Fibroblast of mammary gland (primary cell): Measurements from ENCODE around the gene LARGE1.

Experiments
- DNase-seq: peaks from one replicate; pipeline ENCODE4 v3.0.0-alpha.2; 2010; ENCODE audit warnings: low read depth
- H3K4me3 ChIP-seq: 2 replicates; pipeline ENCODE4 v1.5.1; 2011; ENCODE audit warnings: low read depth, mild to moderate bottlenecking, low read length, moderate library complexity; ENCODE audit not compliant: control insufficient read depth
- TF ChIP-seq, protein P1 (sequence below): conservative IDR thresholded peaks from 2 replicates; pipeline ENCODE4 v1.5.1; 2011; ENCODE audit warnings: low read depth, low read length, inconsistent platforms; ENCODE audit not compliant: control insufficient read depth, insufficient read depth

Gene LARGE1

DNA sequence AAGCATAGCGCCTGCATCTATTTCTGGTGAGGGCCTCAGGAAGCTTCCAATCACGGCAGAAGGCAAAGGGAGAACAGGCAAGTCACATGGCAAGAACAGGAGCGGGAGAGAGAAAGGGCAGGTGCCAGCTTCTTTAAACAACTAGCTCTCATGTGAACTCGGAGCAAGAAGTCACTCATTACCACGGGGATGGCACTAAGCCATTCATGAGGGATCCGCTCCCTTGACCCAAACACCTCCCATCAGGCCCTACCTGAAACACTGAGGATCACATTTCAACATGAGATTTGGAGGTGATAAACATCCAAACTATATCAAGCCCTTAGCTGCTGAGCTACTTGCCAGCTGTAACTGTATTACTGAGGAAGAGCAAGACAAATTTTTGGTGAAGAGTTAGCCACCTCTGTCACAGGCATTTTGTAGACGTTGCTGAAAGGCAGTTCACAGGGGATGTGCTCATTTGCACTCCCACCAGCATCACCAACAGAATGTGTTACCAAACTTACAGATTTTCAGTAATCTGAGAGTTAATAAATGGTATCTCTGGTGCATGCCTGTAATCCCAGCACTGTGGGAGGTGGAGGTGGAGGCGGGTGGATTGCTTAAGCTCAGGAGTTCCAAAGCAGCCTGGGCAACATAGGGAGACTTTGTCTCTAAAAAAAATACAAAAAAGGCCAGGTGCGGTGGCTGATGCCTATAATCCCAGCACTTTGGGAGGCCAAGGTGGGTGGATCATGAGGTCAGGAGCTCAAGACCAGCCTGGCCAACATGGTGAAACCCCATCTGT, 398.2 kb downstream of the LARGE1 start:
- DNase-seq: no peak
- no peak overlapping the region for H3K4me3 ChIP-seq
- TF ChIP-seq, protein P1, sequence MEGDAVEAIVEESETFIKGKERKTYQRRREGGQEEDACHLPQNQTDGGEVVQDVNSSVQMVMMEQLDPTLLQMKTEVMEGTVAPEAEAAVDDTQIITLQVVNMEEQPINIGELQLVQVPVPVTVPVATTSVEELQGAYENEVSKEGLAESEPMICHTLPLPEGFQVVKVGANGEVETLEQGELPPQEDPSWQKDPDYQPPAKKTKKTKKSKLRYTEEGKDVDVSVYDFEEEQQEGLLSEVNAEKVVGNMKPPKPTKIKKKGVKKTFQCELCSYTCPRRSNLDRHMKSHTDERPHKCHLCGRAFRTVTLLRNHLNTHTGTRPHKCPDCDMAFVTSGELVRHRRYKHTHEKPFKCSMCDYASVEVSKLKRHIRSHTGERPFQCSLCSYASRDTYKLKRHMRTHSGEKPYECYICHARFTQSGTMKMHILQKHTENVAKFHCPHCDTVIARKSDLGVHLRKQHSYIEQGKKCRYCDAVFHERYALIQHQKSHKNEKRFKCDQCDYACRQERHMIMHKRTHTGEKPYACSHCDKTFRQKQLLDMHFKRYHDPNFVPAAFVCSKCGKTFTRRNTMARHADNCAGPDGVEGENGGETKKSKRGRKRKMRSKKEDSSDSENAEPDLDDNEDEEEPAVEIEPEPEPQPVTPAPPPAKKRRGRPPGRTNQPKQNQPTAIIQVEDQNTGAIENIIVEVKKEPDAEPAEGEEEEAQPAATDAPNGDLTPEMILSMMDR: no peak

DNA sequence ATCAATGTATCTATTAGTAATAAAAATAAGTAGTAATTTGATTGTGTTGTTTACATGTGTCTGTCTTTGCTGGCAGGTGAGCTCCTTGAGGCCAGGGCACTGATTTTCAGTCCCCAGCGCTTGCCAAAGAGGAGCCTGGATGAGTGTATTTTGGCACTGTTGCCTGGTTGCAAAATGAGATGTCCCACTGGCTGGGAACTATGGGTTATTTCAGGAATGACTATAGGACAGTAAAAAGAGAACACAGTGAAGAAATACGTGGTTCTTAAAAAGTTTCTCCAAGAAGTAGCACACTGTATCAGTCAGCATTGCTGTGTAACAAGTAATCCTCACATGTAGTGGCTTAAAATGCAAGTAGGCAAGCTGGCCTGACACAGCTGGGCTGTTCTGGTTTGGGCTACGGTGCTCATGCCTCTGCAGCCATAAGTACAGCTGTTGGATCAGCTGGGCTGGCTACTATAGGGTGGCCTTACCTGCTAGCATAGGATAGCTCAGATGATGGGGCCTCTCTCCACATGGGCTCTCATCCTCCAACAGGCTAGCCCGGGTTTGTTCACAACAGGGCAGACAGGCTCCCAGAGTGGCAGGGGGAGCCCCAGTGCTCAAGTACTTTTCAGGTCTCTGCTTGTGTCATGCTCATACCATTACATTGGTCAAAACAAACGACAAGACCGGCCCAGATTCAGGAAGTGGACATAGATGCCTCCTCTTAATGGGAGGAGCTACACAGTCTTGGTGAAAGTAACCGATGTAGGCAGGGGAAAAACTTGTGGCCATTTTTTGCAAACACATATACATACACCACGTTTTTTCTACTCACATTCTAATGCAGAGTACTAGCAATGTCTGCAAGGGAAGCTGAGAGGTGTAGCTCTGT, 399.1 kb downstream of the LARGE1 start:
- DNase-seq: no peak
- H3K4me3 ChIP-seq: no peak overlapping the region
- TF ChIP-seq, protein P1: no peak

DNA sequence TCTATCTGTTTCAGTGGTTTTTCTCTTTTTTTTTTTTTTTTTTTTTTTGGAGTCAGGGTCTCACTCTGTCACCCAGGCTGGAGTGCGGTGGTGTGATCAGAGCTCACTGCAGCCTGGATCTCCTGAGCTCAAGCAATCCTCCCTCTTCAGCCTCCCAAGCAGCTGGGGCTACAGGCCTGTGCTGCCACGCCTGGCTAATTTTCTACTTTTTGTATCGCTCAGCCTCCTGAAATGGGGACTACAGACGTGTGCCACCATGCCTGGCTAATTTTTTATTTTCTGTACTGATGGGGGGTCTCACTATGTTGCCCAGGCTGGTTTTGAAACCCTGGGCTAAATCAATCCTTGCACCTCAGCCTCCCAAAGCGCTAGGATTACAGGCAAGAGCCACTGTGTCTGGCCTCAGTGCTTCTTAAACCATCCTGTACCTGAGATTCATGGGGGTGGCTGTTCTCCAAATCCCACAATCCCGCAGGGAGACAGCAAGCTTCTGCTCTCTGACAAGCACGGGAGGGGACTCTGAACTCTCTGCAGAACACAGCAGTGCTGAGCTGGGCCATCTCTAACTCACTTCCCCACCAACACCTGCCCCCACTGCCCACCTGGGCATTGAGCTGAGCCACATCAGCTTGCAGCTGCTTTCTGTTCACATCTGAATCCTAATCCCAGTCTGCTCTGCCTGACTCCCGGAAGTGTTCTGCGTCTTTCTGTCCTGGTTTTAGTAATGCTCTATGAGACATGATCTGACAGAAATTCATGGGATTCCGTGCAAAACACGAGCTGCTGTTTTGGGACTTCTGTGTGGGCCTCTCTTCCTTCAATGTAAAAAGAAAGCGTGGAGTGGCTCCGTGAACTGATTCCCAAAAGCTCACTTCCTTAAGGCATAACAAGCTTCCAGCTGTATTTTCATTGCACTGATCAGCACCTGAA, 400.0 kb downstream of the LARGE1 start:
- TF ChIP-seq, protein P1: no peak
- no peak overlapping the region for H3K4me3 ChIP-seq
- DNase-seq: no peak

DNA sequence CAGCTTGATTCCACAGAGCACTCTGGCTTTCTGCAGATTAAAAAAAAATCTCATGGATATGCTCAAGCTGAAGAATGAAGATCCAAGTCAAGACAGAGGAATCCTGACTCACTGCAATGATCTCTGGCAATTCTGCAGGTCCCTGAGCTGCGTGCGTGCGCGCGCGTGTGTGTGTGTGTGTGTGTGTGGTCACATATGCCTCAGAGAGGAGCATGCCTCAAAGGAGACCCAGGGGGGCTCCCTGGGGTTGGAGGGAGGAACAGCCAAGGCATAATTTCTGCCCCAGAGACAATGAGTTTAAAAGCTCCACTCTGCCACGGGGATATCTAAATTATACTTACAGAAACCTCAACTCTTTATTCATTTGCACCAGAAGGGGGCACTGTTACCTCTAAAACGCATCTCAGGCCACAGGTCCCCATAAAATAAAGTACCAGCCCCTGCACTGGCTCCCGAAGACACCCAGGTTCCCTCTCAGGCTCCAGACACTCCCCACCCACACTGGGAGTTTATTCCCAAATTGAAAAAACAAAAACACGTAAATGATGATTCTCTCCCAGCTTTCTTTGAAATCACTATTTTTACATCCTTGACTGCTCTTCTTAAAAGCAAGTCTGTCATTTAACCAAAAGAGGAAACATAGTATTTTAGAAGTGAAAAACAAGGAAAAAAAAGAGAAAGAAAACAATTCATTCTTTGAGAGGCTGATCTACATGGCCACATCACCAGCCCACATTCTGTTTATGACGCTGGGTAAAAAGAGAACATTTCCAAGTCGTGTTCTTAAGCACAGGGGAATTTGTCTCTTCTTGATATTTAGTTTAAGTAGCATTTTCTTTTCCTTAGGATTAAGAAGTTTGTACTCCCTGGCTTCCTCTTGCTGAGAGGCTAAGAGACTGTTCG, 401.0 kb downstream of the LARGE1 start:
- H3K4me3 ChIP-seq: no peak overlapping the region
- TF ChIP-seq, protein P1: peak; percentile 51
- peak; percentile 62 for DNase-seq

DNA sequence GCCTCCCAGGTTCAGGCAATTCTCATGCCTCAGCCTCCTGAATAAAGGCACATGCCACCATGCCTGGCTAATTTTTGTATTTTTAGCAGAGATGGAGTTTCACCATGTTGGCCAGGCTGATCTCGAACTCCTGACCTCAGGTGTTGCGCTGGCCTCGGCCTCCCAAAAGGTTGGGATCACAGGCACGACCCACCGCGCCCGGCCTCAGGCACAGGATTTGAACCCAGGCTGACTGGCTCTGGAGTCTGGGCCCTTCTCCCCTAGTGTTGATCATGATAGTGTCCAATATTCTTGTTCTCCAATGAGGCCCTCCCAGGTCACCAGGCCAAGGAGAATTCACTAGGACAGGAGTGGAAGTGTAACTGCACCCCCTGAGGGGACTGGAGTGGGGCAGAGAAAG, 401.9 kb downstream of the LARGE1 start:
- DNase-seq: no peak
- TF ChIP-seq, protein P1: no peak
- H3K4me3 ChIP-seq: no peak overlapping the region
